CD4-positive, alpha-beta T cell treated with Interleukin-15 for 4 hours (primary cell): ENCODE results near the gene ANKRD49.
"Not testable (repeated sequence)": the region's sequence is repeated elsewhere in the genome, so short reads cannot be mapped to it uniquely, and the experiment has no call there.

Source experiments
- DNase-seq: peaks from one replicate; pipeline ENCODE4 v3.0.0-alpha.2; 2020; ENCODE audit warnings: low spot score

The ANKRD49 gene, protein sequence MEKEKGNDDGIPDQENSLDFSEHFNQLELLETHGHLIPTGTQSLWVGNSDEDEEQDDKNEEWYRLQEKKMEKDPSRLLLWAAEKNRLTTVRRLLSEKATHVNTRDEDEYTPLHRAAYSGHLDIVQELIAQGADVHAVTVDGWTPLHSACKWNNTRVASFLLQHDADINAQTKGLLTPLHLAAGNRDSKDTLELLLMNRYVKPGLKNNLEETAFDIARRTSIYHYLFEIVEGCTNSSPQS

DNA sequence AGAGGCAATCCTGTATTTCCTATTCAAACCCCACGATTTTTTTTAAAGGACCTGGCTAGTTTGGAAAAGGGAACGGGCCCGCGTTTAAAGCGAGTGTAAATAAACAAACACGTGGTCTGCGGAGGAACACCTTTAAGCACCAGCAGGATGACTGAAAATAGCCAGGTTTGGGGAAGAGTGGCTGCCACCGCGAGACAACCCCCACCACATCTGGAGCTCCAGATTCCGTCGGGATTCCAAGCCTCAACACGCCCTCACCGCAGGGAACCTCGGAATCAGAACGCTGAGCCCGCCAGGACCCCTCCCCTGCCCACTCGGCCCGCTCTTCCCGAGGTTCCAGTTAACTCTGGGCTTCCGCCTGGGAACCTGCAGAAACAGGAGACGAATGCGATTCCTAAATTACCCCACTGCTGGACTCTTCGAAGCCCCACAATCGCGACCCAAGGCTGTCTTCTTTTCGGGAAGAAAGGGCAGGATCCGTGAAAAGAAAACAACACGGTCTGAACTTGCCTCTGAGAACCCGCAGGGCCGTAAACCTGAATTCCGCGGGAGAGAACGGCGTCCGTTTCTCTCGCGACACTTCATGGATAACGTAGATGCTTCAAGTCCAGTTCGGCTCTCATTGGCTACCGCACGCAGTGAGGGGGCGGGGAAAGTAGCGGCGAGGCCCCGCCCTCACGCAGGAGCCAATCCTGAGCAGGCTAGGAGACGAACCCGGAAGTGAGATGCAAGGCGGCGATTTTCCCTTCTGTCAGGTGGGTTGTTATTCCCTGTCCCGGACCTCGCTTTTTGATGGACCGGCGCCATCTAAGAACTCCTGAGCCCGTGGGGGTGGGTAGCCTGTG, at the start of gene ANKRD49, which contains the start of gene MRE11:
ANKRD49 (plus strand) TSS at position 704 of the 845 bp plus-strand sequence. CDS start 2,710 bp downstream, outside the sequence.
MRE11 (minus strand) TSS at position 564 of the 845 bp plus-strand sequence. CDS start 1,043 bp downstream, outside the sequence.
- DNase-seq = peak; percentile 97

DNA sequence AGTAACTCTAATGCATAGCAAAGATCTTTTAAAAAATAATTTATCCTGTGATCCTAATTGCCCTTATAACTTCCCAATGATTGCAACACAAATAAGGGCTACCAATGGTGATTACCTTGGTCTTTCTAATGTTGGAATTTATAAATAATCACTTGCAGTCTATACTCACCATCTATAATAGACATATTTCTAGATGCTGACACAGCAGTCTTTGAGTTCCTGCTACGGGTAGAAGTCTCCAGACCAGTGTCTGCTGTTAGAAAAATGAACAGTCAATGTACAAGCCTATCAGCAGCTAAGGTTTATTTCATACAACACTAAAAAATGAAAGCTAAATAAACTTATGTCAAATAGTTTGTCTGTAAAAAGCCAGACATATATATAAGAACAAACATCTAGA, 48.1 kb upstream of the ANKRD49 start:
- DNase-seq = no peak

DNA sequence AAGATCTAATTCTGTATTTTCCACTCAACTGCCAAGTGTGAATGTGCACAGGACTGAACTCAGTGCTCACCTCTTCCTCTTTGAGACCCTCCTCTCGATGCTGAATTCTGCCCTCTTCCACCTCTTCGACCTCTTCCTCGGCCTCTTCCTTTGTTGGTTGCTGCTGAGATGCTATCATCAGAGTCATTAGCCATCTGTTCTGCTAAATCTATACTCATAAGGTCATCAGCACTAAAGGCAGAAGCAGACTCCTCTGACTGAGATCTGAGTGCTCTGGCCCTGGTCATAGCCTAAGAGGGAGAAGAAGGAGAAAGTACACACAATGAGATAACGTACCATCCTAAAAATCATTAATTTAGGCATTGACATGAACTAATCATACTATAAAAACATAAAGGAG, 46.6 kb upstream of the ANKRD49 start:
- DNase-seq = no peak

DNA sequence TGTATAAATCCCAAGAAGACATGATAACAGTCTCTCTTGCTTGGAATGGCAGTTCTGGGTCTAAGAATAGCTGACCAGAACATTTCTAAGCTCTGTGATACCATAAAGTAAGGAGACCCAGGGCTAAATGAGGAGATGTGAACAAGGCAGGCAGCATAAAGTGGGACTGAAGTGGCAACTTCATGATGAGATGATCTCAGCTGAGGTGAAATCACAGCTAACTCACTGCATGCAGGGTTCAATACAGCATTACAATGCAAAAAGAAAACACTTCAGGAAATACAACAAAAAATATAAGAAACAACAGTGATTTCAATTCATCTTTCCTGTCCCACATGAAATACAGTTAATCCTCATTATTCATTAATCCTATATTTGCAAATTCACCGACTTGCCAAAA, 44.8 kb upstream of the ANKRD49 start:
- DNase-seq = no peak

DNA sequence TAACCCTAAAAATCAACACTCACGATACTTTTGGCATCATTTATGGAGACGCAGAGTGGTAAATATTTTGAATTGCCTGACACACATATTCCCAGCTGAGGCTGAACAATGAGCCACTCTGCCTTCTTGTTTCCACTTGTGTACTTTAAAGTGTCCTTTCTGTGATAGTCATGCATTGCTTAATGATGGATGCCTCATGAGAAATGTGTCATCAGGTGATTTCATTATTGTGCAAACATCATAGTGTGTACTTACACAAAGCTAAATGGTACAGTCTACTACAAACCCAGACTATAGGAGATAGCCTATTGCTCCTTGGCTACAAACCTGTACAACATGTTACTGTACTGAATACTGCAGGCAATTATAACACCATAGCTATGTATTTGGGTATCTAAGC, 44.3 kb upstream of the ANKRD49 start:
- no peak for DNase-seq

DNA sequence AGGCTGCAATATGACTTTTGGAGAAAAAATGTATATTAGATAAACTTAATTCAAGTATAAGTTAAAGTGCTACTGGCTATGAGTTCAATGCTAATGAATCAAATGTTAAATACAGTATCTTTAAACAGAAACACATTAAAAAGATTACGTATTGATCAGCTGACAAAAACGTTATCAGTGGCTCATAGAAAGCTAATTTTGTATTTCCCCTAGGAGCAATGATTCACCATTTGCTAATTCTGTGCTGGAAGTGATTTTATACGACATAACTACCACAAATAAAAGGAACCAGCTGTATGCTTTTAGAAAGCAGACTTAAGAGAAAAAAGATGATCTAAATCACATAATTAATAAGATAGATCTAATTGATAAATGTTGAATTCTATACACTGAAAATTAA, 43.7 kb upstream of the ANKRD49 start:
- DNase-seq = no peak

DNA sequence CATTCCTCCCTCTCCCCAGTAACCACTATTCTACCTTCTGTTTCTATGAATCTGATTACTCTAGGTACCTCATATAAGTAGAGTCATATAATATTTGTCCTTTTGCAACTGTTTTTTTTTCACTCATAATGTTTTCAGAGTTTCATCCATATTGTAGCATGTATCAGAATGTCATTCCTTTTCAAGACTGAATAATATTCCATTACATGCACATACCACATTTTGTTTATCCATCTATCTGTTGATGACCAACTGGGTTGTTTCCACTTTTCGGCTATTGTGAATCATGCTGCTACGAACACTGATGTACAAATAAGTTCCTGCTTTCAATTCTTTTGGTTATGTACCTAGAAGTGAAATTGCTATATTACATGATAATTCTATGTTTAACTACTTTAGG, 40.8 kb upstream of the ANKRD49 start:
- no peak for DNase-seq

DNA sequence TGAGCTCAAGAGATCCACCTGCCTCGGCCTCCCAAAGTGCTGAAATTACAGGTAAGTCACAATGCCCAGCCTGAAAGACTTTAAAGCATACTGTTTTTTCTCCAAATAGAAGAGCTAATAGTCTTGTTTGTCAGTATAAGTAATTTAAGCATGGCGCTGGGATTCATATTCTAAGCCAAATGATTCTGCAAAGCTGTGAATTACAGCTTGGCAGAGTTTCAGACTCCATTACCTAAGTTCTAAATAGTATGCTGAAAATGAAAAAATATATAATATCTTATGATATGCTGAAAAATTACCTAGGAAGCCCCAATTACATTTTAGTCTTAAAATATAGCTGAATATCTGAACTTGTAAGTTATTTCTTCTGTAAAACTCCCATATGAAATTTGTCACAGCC, 39.5 kb upstream of the ANKRD49 start:
- no peak for DNase-seq

DNA sequence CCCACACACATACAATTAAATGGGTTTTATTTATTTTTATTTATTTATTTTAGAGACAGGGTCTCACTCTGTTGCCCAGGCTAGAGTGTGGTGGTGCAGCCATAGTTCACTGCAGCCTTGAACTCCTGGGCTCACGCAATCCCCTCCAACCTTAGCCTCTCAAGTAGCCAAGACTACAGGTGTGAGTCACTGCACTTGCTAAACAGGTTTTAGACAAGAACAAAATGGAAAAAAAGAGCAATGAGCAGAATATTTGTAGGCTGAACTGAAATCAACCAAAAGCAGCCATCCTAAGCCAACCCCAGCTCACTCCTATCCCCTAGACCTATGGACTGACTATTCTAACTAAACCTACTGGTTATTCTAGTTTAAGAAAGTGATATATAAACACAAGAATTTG, 37.9 kb upstream of the ANKRD49 start:
- no peak for DNase-seq

DNA sequence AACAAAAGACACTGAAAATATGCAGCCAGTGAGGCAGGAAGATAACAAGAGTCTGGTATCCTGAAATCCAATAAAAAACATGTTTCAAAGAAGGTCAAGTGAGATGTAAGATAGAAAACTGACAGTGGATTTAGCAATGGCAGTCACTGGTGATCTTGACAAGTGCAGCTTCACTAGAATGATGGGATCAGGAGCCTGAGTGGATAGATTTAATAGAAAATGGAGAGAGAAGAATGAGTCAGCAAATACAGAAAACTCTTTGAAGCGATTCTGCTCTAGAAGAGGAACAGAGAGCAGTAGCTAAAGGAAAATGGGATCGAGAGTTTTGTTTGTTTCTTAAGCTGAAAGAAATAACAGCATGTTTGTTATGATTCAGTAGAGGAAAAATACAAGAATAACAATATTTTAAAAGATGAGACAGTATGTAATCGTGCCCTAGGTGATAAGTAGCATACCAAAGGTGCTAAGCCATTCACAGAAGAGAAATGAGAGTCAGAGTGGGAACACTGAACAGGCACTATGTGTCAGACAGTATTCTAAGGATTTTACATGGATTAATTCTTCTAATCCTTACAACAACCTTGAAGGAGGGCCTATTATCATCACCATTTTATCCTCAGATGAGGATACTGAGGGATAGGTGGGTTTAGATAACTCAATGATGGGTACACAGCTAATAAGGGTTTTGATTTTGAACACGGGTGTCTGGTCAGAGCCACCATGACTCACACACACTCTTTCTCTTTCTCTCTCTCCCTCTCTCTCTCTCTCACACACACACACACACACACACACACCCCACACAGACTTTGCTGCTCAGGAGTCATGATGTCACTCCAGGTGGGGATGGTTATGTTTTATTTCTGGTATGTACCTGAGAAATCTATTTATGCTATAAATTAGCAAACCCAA, 36.4 kb upstream of the ANKRD49 start:
- no peak for DNase-seq

DNA sequence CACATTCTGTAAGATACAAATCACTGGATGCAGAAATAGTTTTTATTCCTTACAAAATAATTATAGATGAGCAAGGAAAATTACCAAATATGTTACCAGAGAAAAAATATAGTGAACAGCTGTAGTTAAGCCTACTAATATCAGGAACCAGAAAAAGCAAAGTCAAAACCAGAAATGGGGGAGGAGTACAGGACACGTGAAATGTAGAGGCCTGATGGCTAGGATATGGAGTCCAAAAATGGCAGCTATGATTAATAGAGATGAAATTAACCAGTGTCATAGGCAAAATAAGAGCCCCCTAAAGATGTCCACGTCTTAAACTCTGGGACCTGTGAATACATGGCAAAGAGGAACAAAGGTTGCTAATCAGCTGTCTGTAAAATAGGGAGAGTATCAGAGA, 34.2 kb upstream of the ANKRD49 start:
- no peak for DNase-seq

DNA sequence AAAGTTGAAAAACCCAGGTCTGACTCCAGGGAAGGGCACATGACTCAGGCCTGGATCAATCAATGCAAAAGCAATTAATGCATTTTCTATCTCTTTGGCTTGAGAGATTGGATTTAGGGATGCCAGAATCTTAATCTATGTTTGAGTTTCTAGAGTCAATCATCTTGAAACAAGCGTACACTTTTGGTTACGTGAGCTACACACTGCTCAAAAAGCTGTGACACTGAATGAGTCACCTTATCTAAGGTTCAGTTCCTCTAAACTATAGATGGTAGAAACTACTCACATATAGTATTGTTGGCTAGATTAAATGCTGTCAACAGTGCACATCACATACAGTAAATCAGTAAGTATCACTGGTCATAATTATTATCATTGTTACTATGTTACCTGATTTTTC, 24.4 kb upstream of the ANKRD49 start:
- no peak for DNase-seq

DNA sequence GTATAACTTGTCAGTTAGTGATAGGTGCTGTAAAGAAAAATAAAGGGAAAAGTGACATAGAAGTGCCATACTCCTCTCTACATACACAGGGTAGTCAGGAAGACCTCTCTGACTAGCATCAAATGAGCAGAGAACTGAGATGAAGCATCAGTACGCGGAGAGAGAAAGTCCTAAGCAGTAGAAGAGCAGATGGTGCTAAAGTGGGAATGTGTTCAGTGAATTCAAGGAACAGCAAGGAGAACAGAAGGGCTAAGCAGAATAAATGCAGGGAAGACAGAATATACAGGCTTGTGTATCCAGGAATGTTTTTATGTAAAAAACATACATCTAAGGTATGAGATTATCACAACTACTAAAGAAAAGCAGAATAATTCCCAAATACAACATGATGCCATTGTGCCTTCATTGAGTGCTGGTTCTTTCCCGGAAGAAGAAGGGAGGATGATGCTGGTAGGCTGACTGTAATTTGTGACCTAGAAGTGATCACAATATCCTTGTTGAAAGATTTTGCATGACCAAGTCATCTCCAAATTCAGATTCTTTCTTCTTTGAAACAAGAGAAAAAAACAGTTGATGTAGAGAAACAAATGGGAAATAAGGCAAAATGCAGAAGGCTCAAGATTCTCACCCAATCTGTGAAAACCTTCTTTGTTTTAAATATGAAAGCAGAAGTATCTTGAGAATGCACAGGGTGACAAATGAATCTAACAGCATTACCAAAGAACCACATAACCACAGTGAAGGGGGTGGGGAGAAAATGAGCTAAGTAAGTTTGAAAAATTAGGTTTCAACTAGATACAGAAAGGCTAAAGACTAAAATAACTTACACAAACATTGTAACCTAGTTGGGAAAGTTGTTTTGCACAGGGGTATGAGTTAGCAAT, 20.6 kb upstream of the ANKRD49 start:
- DNase-seq = peak; percentile 11

DNA sequence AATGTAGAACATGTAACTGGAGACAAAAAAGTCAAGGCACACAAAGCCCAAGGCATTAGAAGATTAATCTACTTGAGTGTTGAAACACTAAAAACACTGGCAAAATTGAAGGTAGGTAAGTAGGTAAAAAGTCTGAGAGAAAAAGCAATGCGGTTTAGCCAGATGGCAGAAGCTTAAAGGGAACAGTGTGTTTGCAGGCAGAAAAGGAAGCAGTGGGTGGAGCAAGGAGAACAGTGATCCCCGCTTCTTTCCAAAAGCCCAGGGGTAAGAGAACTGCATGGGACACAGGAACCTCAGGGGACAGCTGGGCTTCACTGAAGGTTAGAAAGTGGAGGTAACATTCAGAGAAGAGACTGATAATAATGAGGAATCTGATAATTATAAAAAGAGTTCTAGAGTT, 16.2 kb upstream of the ANKRD49 start:
- no peak for DNase-seq

DNA sequence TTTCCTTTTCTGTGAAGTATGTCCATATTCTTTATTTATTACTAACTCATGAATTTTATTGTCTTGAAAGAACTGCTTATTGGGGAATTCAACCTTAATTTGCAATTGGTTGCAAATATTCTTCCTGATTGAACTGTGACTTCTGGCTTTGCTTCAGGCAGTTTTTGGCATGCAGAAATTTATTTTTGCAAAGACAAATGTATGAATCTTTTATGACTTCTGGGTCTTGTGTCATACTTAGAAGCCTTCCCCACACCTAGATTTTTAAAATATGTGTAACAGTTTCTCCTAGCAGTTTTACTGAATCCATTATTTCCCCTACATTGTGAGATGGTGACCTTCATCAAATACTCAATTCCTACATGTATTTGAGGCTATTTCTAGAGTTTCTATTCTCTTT, 12.4 kb upstream of the ANKRD49 start:
- no peak for DNase-seq

DNA sequence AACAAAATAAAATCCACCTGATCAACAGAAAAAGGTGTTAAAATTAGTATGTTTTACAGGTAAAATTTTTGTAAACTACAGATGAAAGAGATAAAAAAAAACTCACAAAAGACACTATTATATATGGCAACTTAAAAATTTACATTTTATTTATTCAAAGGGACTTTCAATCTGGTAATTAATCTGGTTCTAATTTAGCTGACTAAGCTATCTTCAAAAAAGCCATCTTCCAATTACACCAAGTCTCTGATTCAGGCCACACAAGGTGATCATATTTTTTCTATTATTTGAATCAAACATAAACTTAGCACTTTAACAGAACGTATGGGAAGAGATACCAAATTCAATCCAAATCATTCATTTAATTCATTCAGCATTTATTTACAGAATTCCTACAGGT, 7.7 kb upstream of the ANKRD49 start:
- DNase-seq = no peak

DNA sequence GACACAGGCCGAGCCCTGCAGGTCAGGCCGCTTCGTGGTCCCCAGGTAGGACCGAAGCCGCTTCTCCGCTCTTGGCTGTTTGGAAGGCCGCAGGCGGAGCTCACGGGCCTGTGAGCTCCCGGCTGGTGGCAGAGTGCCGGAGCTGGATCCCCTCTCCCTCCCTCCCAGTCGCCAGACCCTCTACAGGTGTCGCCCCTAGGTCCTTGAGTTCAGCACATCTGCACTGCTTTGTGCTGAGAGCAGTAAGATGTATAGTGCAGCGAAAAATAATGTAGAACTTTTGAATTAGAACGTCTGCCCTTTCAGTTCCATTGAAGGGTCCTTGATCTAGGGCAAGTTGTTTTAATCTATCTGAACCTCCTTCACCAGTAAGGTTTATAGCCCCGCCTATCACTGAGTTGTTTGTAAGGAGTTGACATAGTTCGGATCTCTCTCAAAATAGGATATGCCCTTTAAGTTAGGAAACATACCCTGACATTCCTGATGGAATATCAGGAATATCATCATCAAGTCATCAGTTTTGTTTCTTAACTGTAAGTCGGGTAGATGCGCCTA, 419 bp downstream of the ANKRD49 start:
- no peak for DNase-seq

DNA sequence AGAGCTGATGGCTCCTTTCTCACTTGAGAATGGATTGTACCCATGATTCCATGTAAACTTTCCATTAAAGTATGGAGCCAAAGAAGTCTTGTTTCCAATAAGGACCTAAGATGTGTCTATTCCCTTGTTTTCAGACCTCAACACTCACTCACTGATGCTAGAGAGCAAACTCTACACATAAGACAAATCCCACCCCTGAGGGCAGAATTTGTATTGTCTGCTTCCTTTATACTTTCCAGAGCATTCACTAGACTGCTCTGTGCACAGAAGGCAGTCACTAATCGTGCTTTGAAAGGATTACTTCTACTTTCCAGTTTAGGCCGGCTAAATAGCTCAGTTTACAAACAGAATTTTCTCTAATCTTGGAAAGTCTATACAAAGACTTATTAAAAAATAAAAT, 6.4 kb downstream of the ANKRD49 start:
- no peak for DNase-seq

DNA sequence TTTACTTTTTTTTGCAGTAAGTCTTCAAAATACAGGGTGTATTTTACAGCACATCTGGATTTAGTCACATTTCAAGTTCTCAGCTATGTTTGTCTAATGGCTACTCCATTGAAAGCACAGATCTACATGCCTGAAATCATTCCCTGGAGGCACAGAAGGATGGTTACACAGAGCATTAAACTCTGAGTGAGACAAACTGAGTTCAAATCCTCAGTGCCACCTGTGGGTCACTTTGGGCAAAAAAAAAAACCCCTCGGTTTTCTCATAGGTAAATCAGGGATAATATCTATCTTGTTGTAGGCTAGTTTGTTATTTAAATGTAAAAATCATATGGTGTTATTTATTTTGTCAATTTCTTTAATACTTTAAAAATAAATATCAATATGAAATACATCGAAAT, 7.7 kb downstream of the ANKRD49 start:
- no peak for DNase-seq

DNA sequence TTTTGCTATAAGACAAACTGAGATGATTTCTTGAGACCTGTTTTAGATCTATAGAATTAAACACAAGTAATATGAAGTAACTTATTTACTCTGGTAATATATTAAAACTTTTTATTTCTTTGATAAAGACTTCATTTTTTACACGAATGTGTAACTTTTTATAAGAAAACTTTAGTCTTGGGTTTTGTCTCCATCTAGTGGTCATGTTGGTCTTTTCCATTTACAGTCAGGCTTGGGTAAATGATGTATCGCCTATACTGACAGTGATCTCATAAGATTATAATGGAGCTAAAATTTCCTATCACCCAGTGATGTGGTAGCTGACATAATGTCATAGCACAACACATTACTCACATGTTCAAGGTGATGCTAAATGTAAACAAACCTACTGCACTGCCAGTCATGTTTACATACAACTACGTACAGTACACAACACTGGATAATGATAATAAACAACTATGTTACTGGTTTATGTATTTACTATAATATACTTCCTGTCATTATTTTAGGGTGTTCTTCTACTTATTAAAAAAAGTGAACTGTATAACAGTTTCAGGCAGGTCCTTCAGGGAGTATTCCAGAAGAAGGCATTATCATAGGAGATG, 11.0 kb downstream of the ANKRD49 start:
- peak; percentile 63 for DNase-seq

DNA sequence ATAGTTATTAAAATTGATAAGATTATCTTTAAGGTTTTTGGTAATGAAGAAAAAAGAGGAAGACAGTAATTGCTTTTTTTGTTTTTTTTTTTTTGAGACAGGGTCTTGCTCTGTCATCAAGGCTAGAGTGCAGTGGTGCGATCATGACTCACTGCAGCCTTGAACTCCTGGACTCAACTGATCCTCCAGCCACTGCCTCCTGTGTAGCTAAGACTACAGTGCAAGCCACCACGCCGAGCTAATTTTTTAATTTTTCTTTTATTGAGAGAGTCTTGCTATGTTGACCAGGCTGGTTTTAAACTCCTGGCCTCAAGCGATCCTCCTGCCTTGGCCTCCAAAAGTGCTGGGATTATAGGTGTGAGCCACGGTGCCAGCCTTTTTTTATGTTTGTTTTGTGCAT, 12.7 kb downstream of the ANKRD49 start:
- not testable (repeated sequence) for DNase-seq
